HG02763 (cell line): ENCODE results near the gene IL1A.

ENCODE experiments used
- ATAC-seq: cut with Tn5 transposase; IDR thresholded peaks from one replicate; pipeline ENCODE4 v1.9.1; 2021; ENCODE audit warnings: mild to moderate bottlenecking, moderate library complexity; ENCODE audit not compliant: unreplicated experiment

The IL1A gene

DNA sequence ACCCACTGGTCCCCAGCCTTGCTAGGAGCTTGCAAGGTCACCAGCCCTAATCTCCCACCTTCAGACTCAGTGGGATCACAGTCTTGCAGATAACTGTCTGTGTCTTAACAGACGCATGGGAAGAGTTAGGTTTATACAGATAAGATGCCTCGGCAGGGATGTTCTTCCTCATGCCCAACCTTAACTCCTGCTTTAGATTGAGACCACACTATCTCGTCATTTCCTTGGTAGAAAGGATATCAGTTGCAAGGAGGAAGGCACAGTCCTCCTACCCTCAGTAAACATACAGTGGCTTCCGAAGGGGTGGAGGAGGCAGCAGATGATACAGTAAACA is 56.3 kb downstream of the IL1A start:
- ATAC-seq = no peak

- ATAC-seq = no peak
Measured at GRCh38 chr2:112727276-112728028, 56.8 kb downstream of the IL1A start.

GRCh38 chr2:112726487-112727190 is 57.7 kb downstream of the IL1A start:
- ATAC-seq = peak; percentile 78

- ATAC-seq = peak; percentile 37
Measured at GRCh38 chr2:112725545-112726457, 58.5 kb downstream of the IL1A start.

- no peak for ATAC-seq
Measured at GRCh38 chr2:112724591-112725525, 59.4 kb downstream of the IL1A start.

DNA sequence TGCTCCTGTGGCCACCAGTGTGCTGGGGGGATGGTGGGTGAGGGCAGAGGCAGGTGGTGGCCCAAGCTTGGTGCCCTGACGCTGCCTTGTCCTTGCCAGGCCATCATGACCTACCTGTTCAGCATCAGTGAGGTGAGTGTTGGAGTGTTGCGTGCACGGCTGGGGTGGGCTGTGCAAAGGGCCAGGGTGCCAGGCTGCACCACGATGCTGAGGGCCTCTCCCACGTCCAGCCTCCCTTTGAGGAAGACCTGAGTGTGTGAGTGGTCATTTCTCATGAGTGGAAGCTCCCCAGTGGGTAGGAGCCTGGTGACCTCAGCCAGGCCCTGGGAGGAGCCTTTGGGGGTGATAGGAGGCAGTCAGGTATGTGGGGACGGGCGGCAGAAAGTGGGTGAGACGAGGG is 60.3 kb downstream of the IL1A start:
- ATAC-seq = no peak
